SK-N-SH (cell line): ENCODE measurements around the gene ZNF777. TPM values are rescaled to one million over a fixed set of nuclear protein-coding genes. Genes with fewer than 3 reads are reported as not detected.

ENCODE experiments used
- CTCF ChIA-PET: fragments of 300-600, 350-600 bp; formaldehyde crosslinking; extraction: SDS; loops from one replicate; lab custom pipeline; 2021; lab: Yijun Ruan, JAX
- POLR2A ChIA-PET: fragments of 350-600 bp; sonication (Branson Sonifier 250); formaldehyde crosslinking; extraction: SDS; loops from one replicate; lab custom pipeline; 2020; ENCODE audit warnings: antibody characterized with exemption, inconsistent platforms; lab: Yijun Ruan, JAX
- DNase-seq: peaks from one replicate; pipeline ENCODE4 v3.0.0; 2012
- H2AFZ ChIP-seq: fragments of 200-600 bp; sonication (generic); 2 replicates; pipeline ENCODE4 v1.8.1; 2016; ENCODE audit warnings: antibody characterized with exemption, mild to moderate bottlenecking, low read depth
- H3F3A ChIP-seq: fragments of 200-600 bp; sonication (generic); replicated peaks from 2 replicates; pipeline ENCODE3; 2016; ENCODE audit warnings: antibody characterized with exemption, mild to moderate bottlenecking; ENCODE audit not compliant: insufficient read depth
- H3K27ac ChIP-seq, 2 experiments: fragments of 200-500 bp in 1 of 2; fragments of 200-600 bp in 1 of 2; sonication (Bioruptor generic) in 1 of 2; sonication (generic), shearing (Covaris generic) in 1 of 2; 2 replicates each; pipeline versions ENCODE4 v1.5.1 to v1.6.1; 2014 to 2016; ENCODE audit warnings: low read depth in 2 of 2, inconsistent platforms in 1 of 2, low read length in 1 of 2, mild to moderate bottlenecking in 1 of 2, mixed read lengths in 1 of 2
- H3K27me3 ChIP-seq: fragments of 200-600 bp; sonication (generic), shearing (Covaris generic); 2 replicates; pipeline ENCODE4 v1.6.1; 2016; ENCODE audit warnings: mixed run types; ENCODE audit not compliant: insufficient read depth
- H3K36me3 ChIP-seq, 2 experiments: fragments of 200-500 bp in 1 of 2; fragments of 200-600 bp in 1 of 2; sonication (Bioruptor generic) in 1 of 2; sonication (generic) in 1 of 2; replicated peaks in 1 of 2; 2 replicates each; pipeline versions ENCODE3 to v1.5.1; 2014 to 2016; ENCODE audit warnings: low read length in 1 of 2, mild to moderate bottlenecking in 1 of 2; ENCODE audit not compliant: insufficient read depth in 2 of 2, control insufficient read depth in 1 of 2
- H3K4me1 ChIP-seq, 2 experiments: fragments of 200-500 bp in 1 of 2; fragments of 200-600 bp in 1 of 2; sonication (Bioruptor generic) in 1 of 2; sonication (generic), shearing (Covaris generic) in 1 of 2; 2 replicates each; pipeline versions ENCODE4 v1.5.1 to v1.6.1; 2014 to 2016; ENCODE audit warnings: low read depth in 1 of 2, low read length in 1 of 2, mixed run types in 1 of 2; ENCODE audit not compliant: insufficient read depth in 2 of 2, control insufficient read depth in 1 of 2
- H3K4me2 ChIP-seq: fragments of 200-600 bp; sonication (generic), shearing (Covaris generic); 2 replicates; pipeline ENCODE4 v1.6.1; 2017; ENCODE audit warnings: mixed run types
- H3K4me3 ChIP-seq, 2 experiments: fragments of 200-500 bp in 1 of 2; fragments of 200-600 bp in 1 of 2; sonication (Bioruptor generic) in 1 of 2; sonication (generic), shearing (Covaris generic) in 1 of 2; 2 replicates each; pipeline versions ENCODE4 v1.5.1 to v1.8.1; 2014 to 2016; ENCODE audit warnings: low read depth in 2 of 2, inconsistent platforms in 1 of 2, low read length in 1 of 2, mild to moderate bottlenecking in 1 of 2, mixed read lengths in 1 of 2, moderate library complexity in 1 of 2
- H3K79me2 ChIP-seq: fragments of 200-600 bp; sonication (generic); 2 replicates; pipeline ENCODE4 v1.8.1; 2017; ENCODE audit warnings: mild to moderate bottlenecking; ENCODE audit not compliant: insufficient read depth
- H3K9ac ChIP-seq: fragments of 200-600 bp; sonication (generic); 2 replicates; pipeline ENCODE4 v1.6.1; 2017; ENCODE audit warnings: mixed run types
- H3K9me2 ChIP-seq: fragments of 200-600 bp; sonication (generic); 2 replicates; pipeline ENCODE4 v1.6.1; 2017; ENCODE audit warnings: mixed run types
- H3K9me3 ChIP-seq: fragments of 200-600 bp; sonication (generic); 2 replicates; pipeline ENCODE4 v1.6.1; 2017; ENCODE audit warnings: mixed run types, mild to moderate bottlenecking, moderate library complexity
- H4K20me1 ChIP-seq: fragments of 200-600 bp; sonication (generic); 2 replicates; pipeline ENCODE4 v1.6.1; 2017; ENCODE audit warnings: mild to moderate bottlenecking, mixed run types; ENCODE audit not compliant: insufficient read depth
- CHD2 ChIP-seq: fragments of 150-350 bp; IDR thresholded peaks from 2 replicates; pipeline ENCODE4 v1.6.1; 2018; ENCODE audit warnings: low read length; ENCODE audit not compliant: partially characterized antibody
- ELF1 ChIP-seq: IDR thresholded peaks from 2 replicates; pipeline ENCODE4 v1.4.0; 2012
- FOSL2 ChIP-seq: IDR thresholded peaks from 2 replicates; pipeline ENCODE4 v1.4.0; 2012; ENCODE audit warnings: low read depth, mild to moderate bottlenecking, moderate library complexity, borderline replicate concordance
- FOXJ3 ChIP-seq: sonication (generic); formaldehyde crosslinking; IDR thresholded peaks from 2 replicates; pipeline ENCODE4 v1.5.1; 2020; ENCODE audit warnings: mild to moderate bottlenecking, missing genetic modification reagents
- GABPA ChIP-seq: IDR thresholded peaks from 2 replicates; pipeline ENCODE4 v1.4.0; 2012; ENCODE audit warnings: low read depth, mild to moderate bottlenecking
- GATA2 ChIP-seq: sonication (generic); formaldehyde crosslinking; IDR thresholded peaks from 2 replicates; pipeline ENCODE4 v1.5.0; 2020; ENCODE audit warnings: mild to moderate bottlenecking, missing genetic modification reagents
- MEF2A ChIP-seq: IDR thresholded peaks from 2 replicates; pipeline ENCODE4 v1.4.0; 2012; ENCODE audit warnings: low read depth, borderline replicate concordance
- MXI1 ChIP-seq: IDR thresholded peaks from 2 replicates; pipeline ENCODE4 v1.6.1; 2012; ENCODE audit warnings: mild to moderate bottlenecking, low read depth, low read length, improper control_type of control experiment
- POLR2AphosphoS5 ChIP-seq: IDR thresholded peaks from 2 replicates; pipeline ENCODE4 v1.6.1; 2012; ENCODE audit warnings: low read depth, low read length
- RCOR1 ChIP-seq: fragments of 150-350 bp; IDR thresholded peaks from 2 replicates; pipeline ENCODE4 v1.6.1; 2017; ENCODE audit warnings: antibody characterized with exemption, low read length
- SIN3A ChIP-seq: IDR thresholded peaks from 2 replicates; pipeline ENCODE4 v1.6.1; 2012; ENCODE audit warnings: low read depth, mild to moderate bottlenecking, low read length, moderate library complexity, borderline replicate concordance
- TAF1 ChIP-seq: IDR thresholded peaks from 2 replicates; pipeline ENCODE4 v1.6.1; 2012; ENCODE audit warnings: low read depth, mild to moderate bottlenecking, low read length, moderate library complexity, borderline replicate concordance
- TCF12 ChIP-seq: IDR thresholded peaks from 2 replicates; pipeline ENCODE4 v1.4.0; 2012
- TEAD4 ChIP-seq: IDR thresholded peaks from 2 replicates; pipeline ENCODE4 v1.4.0; 2012; ENCODE audit warnings: mild to moderate bottlenecking, borderline replicate concordance; ENCODE audit not compliant: insufficient read depth
- YY1 ChIP-seq: IDR thresholded peaks from 2 replicates; pipeline ENCODE4 v1.4.0; 2012; ENCODE audit warnings: low read depth, mild to moderate bottlenecking
- WGBS: methylation state at CpG from one replicate; pipeline ENCODE4 v1.1.6; 2017; ENCODE audit warnings: low lambda C conversion rate; 5-methylcytosine and 5-hydroxymethylcytosine counted together
- polyA plus RNA-seq, 3 experiments: library from polyadenylated mRNA; depleted of rRNA; stranded (reverse); fragments of >200 nt; gene quantifications; 2 replicates each; pipeline ENCODE4 v1.2.3, GENCODE V29; 2012
- TF ChIP-seq, protein P1 (sequence below): IDR thresholded peaks from 2 replicates; pipeline ENCODE4 v1.4.0; 2012; ENCODE audit warnings: low read depth, borderline replicate concordance
- TF ChIP-seq, protein P2 (sequence below): IDR thresholded peaks from 2 replicates; pipeline ENCODE4 v1.4.0; 2012; ENCODE audit warnings: low read depth, borderline replicate concordance
- TF ChIP-seq, protein P3 (sequence below): IDR thresholded peaks from 2 replicates; pipeline ENCODE4 v1.6.1; 2012; ENCODE audit warnings: mild to moderate bottlenecking, low read depth, low read length, moderate library complexity
- TF ChIP-seq, protein P4 (sequence below): fragments of 200-600 bp; sonication (generic); IDR thresholded peaks from 2 replicates; pipeline ENCODE4 v1.6.1; 2017; ENCODE audit warnings: antibody characterized with exemption, mild to moderate bottlenecking, moderate library complexity
- TF ChIP-seq, protein P5 (sequence below): fragments of 150-350 bp; IDR thresholded peaks from 2 replicates; pipeline ENCODE4 v1.6.1; 2017; ENCODE audit warnings: antibody characterized with exemption, low read length, low read depth, borderline replicate concordance
- TF ChIP-seq, protein P6 (sequence below): IDR thresholded peaks from 2 replicates; pipeline ENCODE4; 2012

ZNF777 gene
- polyA plus RNA-seq, 1 of the 3 experiments (the other 2 are of a cell fraction): 6.2 TPM

DNA sequence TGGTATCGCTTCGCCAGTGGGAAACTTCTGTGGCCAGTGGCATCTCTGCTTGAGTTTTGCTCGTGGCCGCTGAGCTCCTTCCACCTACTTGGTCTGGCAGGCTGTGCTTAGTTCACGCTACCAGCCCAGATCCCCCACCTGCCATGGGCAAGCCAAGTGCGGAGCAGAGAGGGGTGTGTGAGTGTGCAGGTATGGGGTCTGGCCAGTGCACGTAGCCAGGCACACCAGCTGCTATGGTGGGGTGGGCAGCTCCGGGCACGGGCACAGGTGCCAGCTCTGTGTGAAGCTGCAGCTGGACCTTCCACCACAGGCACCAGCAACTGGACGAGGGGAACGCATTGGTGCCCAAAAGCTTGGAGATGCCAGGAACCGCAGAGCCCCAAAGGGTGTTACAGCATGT lies 56.5 kb downstream of the ZNF777 start (continued):
- TF ChIP-seq, protein P1, sequence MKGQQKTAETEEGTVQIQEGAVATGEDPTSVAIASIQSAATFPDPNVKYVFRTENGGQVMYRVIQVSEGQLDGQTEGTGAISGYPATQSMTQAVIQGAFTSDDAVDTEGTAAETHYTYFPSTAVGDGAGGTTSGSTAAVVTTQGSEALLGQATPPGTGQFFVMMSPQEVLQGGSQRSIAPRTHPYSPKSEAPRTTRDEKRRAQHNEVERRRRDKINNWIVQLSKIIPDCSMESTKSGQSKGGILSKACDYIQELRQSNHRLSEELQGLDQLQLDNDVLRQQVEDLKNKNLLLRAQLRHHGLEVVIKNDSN: no peak
- TF ChIP-seq FOSL2 (no peak), GATA2 (CRISPR knock-in tag) (no peak), GABPA (no peak), CHD2 (no peak), TAF1 (no peak)
- TF ChIP-seq, all 33 proteins: peak for 0

DNA sequence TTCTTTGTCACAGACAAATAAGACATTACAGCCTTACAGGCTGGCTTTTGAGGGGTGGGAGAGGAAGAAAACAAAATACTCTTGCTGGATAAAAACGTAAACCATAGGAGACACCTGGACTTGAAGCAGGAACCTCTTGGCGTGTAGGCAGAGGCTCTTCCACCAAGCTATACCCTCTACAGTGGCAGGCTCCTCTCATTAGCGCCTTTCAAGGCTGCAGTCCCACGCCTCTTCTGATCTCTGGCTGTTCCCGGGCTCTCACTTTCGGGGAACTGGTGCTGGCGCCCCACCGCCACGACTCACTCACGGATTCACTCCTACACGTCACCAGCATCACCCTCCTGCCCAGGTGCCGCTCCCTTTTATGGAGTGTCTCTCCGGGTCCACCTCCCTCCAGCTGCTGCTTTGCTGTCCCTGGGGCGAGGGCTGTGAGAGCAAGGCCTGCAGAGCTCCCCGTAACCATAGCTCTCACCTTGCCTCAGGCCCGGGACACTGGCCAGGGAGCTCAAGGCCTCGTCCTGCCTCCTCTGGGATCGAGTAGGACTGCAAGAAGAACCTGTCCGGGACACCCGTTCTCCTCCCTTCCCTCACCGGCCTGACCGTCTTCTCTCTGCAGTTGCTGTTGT lies 62.6 kb downstream of the ZNF777 start:
- Histone ChIP-seq H4K20me1 (no peaks in the 10 kb centered on the region), H3K27ac (no peak overlapping the region), H3K4me1 (no peaks in the 10 kb centered on the region; a peak in 1 of 4 replicates), H3K36me3 (no peaks in the 10 kb centered on the region), H3K4me3 (peak overlapping the region in 1 of 2 experiments; percentile 22; a peak in 1 of 4 replicates), H3K79me2 (no peaks in the 10 kb centered on the region), H3K4me2 (peak overlapping the region; percentile 27; the same call in 1 of the 2 replicates), H2AFZ (no peak overlapping the region), H3K9ac (no peak overlapping the region), H3K9me3 (no peaks in the 10 kb centered on the region), H3K27me3 (peaks cover 39% of the 10 kb centered on the region; the same call in 1 of the 2 replicates), H3F3A (no peaks in the 10 kb centered on the region), H3K9me2 (no peaks in the 10 kb centered on the region)
- DNase-seq: no peak
- no peak for TF ChIP-seq TCF12
- TF ChIP-seq MXI1: no peak
- no peak for TF ChIP-seq RCOR1
- no peak for TF ChIP-seq GABPA
- TF ChIP-seq YY1: no peak
- TF ChIP-seq FOSL2: no peak
- TF ChIP-seq FOXJ3 (CRISPR knock-in tag): no peak
- TF ChIP-seq, protein P2, sequence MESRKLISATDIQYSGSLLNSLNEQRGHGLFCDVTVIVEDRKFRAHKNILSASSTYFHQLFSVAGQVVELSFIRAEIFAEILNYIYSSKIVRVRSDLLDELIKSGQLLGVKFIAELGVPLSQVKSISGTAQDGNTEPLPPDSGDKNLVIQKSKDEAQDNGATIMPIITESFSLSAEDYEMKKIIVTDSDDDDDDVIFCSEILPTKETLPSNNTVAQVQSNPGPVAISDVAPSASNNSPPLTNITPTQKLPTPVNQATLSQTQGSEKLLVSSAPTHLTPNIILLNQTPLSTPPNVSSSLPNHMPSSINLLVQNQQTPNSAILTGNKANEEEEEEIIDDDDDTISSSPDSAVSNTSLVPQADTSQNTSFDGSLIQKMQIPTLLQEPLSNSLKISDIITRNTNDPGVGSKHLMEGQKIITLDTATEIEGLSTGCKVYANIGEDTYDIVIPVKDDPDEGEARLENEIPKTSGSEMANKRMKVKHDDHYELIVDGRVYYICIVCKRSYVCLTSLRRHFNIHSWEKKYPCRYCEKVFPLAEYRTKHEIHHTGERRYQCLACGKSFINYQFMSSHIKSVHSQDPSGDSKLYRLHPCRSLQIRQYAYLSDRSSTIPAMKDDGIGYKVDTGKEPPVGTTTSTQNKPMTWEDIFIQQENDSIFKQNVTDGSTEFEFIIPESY: no peak
- TF ChIP-seq, protein P3, sequence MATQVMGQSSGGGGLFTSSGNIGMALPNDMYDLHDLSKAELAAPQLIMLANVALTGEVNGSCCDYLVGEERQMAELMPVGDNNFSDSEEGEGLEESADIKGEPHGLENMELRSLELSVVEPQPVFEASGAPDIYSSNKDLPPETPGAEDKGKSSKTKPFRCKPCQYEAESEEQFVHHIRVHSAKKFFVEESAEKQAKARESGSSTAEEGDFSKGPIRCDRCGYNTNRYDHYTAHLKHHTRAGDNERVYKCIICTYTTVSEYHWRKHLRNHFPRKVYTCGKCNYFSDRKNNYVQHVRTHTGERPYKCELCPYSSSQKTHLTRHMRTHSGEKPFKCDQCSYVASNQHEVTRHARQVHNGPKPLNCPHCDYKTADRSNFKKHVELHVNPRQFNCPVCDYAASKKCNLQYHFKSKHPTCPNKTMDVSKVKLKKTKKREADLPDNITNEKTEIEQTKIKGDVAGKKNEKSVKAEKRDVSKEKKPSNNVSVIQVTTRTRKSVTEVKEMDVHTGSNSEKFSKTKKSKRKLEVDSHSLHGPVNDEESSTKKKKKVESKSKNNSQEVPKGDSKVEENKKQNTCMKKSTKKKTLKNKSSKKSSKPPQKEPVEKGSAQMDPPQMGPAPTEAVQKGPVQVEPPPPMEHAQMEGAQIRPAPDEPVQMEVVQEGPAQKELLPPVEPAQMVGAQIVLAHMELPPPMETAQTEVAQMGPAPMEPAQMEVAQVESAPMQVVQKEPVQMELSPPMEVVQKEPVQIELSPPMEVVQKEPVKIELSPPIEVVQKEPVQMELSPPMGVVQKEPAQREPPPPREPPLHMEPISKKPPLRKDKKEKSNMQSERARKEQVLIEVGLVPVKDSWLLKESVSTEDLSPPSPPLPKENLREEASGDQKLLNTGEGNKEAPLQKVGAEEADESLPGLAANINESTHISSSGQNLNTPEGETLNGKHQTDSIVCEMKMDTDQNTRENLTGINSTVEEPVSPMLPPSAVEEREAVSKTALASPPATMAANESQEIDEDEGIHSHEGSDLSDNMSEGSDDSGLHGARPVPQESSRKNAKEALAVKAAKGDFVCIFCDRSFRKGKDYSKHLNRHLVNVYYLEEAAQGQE: no peak
- no peak for TF ChIP-seq TEAD4
- TF ChIP-seq, protein P4, sequence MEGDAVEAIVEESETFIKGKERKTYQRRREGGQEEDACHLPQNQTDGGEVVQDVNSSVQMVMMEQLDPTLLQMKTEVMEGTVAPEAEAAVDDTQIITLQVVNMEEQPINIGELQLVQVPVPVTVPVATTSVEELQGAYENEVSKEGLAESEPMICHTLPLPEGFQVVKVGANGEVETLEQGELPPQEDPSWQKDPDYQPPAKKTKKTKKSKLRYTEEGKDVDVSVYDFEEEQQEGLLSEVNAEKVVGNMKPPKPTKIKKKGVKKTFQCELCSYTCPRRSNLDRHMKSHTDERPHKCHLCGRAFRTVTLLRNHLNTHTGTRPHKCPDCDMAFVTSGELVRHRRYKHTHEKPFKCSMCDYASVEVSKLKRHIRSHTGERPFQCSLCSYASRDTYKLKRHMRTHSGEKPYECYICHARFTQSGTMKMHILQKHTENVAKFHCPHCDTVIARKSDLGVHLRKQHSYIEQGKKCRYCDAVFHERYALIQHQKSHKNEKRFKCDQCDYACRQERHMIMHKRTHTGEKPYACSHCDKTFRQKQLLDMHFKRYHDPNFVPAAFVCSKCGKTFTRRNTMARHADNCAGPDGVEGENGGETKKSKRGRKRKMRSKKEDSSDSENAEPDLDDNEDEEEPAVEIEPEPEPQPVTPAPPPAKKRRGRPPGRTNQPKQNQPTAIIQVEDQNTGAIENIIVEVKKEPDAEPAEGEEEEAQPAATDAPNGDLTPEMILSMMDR: no peak
- TF ChIP-seq, protein P5, sequence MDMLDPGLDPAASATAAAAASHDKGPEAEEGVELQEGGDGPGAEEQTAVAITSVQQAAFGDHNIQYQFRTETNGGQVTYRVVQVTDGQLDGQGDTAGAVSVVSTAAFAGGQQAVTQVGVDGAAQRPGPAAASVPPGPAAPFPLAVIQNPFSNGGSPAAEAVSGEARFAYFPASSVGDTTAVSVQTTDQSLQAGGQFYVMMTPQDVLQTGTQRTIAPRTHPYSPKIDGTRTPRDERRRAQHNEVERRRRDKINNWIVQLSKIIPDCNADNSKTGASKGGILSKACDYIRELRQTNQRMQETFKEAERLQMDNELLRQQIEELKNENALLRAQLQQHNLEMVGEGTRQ: no peak
- TF ChIP-seq CHD2: no peak
- TF ChIP-seq SIN3A: no peak
- TF ChIP-seq ELF1: no peak
- TF ChIP-seq POLR2AphosphoS5: no peak
- no peak for TF ChIP-seq MEF2A
- TF ChIP-seq, protein P6, sequence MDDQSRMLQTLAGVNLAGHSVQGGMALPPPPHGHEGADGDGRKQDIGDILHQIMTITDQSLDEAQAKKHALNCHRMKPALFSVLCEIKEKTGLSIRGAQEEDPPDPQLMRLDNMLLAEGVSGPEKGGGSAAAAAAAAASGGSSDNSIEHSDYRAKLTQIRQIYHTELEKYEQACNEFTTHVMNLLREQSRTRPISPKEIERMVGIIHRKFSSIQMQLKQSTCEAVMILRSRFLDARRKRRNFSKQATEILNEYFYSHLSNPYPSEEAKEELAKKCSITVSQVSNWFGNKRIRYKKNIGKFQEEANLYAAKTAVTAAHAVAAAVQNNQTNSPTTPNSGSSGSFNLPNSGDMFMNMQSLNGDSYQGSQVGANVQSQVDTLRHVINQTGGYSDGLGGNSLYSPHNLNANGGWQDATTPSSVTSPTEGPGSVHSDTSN: no peak
- POLR2A ChIA-PET: no interaction called here
- WGBS: 25% methylated on average over 22 of the region's 22 CpGs
- CTCF ChIA-PET: interaction anchor here (1.2 kb wide), 1 partner anchor 9 kb away, joined by 5 read pairs; no protein-coding TSS in a partner anchor
